Adrenal gland (tissue), 5 donors: ENCODE data around the gene TMCC2.

ENCODE experiments used
- CTCF ChIP-seq, 6 experiments: fragments of 450-650 bp in 4 of 6; fragments of 200-600 bp in 2 of 6; sonication (generic) in 1 of 6; IDR thresholded peaks; 1 replicate in 5 of 6; 2 replicates in 1 of 6; pipeline versions ENCODE4 v1.5.1 to v1.8.0; 2016 to 2021; ENCODE audit warnings: antibody characterized with exemption in 6 of 6, mild to moderate bottlenecking in 2 of 6, moderate library complexity in 1 of 6
- POLR2A ChIP-seq, 2 donors: fragments of 450-650 bp; IDR thresholded peaks; one replicate each; pipeline ENCODE4 v1.6.1; 2017; ENCODE audit warnings: antibody characterized with exemption in 2 of 2, mild to moderate bottlenecking in 2 of 2, moderate library complexity in 1 of 2
- donor health status: DM: no; HTN: no; CAD: no.

- TF ChIP-seq CTCF (IDR thresholded peaks at IDR 0.05) (no peak), POLR2A (IDR thresholded peaks at IDR 0.05) (no peak)
Measured at GRCh38 chr1:205214756-205215155, 13.0 kb upstream of the TMCC2 start.
